CD4-positive, alpha-beta T cell (primary cell): ENCODE results near the gene BORCS5. TPM values are rescaled to one million over a fixed set of nuclear protein-coding genes. Genes with fewer than 3 reads are reported as not detected.

ENCODE experiments used
- ATAC-seq: fragments of 200-7000 bp; cut with Tn5 transposase; one replicate; pipeline ENCODE4 v1.10.0; 2022; ENCODE audit warnings: mild to moderate bottlenecking; ENCODE audit not compliant: poor library complexity
- CTCF ChIA-PET: fragments of 350-600 bp; sonication (Branson Sonifier 250); formaldehyde crosslinking; loops from one replicate; lab custom pipeline; 2021; ENCODE audit warnings: antibody characterized with exemption, inconsistent platforms; lab: Charles Lee
- POLR2A ChIA-PET: fragments of 350-600 bp; sonication (Branson Sonifier 250); formaldehyde crosslinking; loops from one replicate; lab custom pipeline; 2021; ENCODE audit warnings: antibody characterized with exemption, inconsistent platforms; lab: Charles Lee
- DNase-seq, 14 experiments: peaks; one replicate each; pipeline ENCODE4 v3.0.0-alpha.2; 2013 to 2020; ENCODE audit warnings: mixed read lengths in 2 of 14
- H3K27ac ChIP-seq, 2 donors: one replicate each; pipeline versions ENCODE4 v1.5.1 to v1.7.0; 2013; ENCODE audit warnings: low read length in 2 of 2, low read depth in 1 of 2, mild to moderate bottlenecking in 1 of 2
- H3K27me3 ChIP-seq, 2 experiments: 1 replicate in 1 of 2; 2 replicates in 1 of 2; pipeline versions ENCODE4 v1.6.1 to v1.7.0; 2013; ENCODE audit warnings: low read length in 2 of 2, control low read depth in 1 of 2, mild to moderate bottlenecking in 1 of 2, moderate library complexity in 1 of 2; ENCODE audit not compliant: insufficient read depth in 2 of 2, control insufficient read depth in 1 of 2
- H3K36me3 ChIP-seq: one replicate; pipeline ENCODE4 v1.6.1; 2013; ENCODE audit warnings: low read length, control low read depth; ENCODE audit not compliant: insufficient read depth
- H3K4me1 ChIP-seq: one replicate; pipeline ENCODE4 v1.6.1; 2013; ENCODE audit warnings: low read length, control low read depth; ENCODE audit not compliant: insufficient read depth
- H3K4me3 ChIP-seq: one replicate; pipeline ENCODE4 v1.5.1; 2013; ENCODE audit warnings: mild to moderate bottlenecking, low read length, moderate library complexity
- H3K9me3 ChIP-seq, 2 experiments: 1 replicate in 1 of 2; 2 replicates in 1 of 2; pipeline versions ENCODE4 v1.6.1 to v1.7.0; 2013; ENCODE audit warnings: low read length in 2 of 2, mild to moderate bottlenecking in 2 of 2, control low read depth in 1 of 2, moderate library complexity in 1 of 2; ENCODE audit not compliant: control insufficient read depth in 1 of 2, insufficient read depth in 1 of 2
- H3K27ac Mint-ChIP-seq: one replicate; pipeline ENCODE4 v1.8.0; 2020; ENCODE audit warnings: mixed read lengths
- H3K27me3 Mint-ChIP-seq: one replicate; pipeline ENCODE4 v1.8.0; 2021; ENCODE audit warnings: mixed read lengths
- H3K36me3 Mint-ChIP-seq: one replicate; pipeline ENCODE4 v1.8.0; 2021; ENCODE audit warnings: low read depth, mixed read lengths
- H3K4me1 Mint-ChIP-seq: one replicate; pipeline ENCODE4 v1.8.0; 2021; ENCODE audit warnings: low read depth, mixed read lengths
- H3K4me3 Mint-ChIP-seq: one replicate; pipeline ENCODE4 v1.8.0; 2020; ENCODE audit warnings: mild to moderate bottlenecking, mixed read lengths
- H3K9me3 Mint-ChIP-seq: one replicate; pipeline ENCODE4 v1.8.0; 2020; ENCODE audit warnings: mixed read lengths
- CTCF ChIP-seq: fragments of 200-600 bp; IDR thresholded peaks from one replicate; pipeline ENCODE4 v1.8.0; 2022; ENCODE audit warnings: antibody characterized with exemption, mild to moderate bottlenecking
- intact Hi-C, 2 experiments: fragments of 100-400 bp; cut with DNase I in 1 of 2; cut with micrococcal nuclease in 1 of 2; formaldehyde crosslinking; loops; one replicate each; pipeline versions ENCODE4 v1.15.1 to v1.9.0; 2023 to 2025; cut with DNase I, micrococcal nuclease
- total RNA-seq, 174 experiments: library from RNA in 2 of 174; stranded (reverse) in 2 of 174; gene quantifications; one replicate each; pipeline ENCODE4 v1.2.3 and lab custom pipeline; 2021 to 2026

BORCS5 gene
- total RNA-seq, 2 experiments from 2014 or later = 36.4 to 39.3 TPM

GRCh38 chr12:12488296-12488695 is 131.4 kb downstream of the BORCS5 start:
- H3K27me3 Mint-ChIP-seq = no peaks in the 10 kb centered on the region
- peaks cover 47% of the 10 kb centered on the region for H3K36me3 Mint-ChIP-seq
- intact Hi-C loops = no loop called here
- Histone ChIP-seq H3K27me3 (no peaks in the 10 kb centered on the region), H3K4me1 (peaks cover 31% of the 10 kb centered on the region), H3K27ac (peak overlapping the region in 1 of 2 donors; percentile 56), H3K36me3 (peaks cover 8% of the 10 kb centered on the region), H3K9me3 (no peaks in the 10 kb centered on the region), H3K4me3 (no peak overlapping the region)
- no peak overlapping the region for H3K4me3 Mint-ChIP-seq
- CTCF ChIA-PET = interaction anchor here (1.0 to 1.2 kb wide), 2 partner anchors 112 to 209 kb away, joined by 3 read pairs; no protein-coding TSS in a partner anchor
- ATAC-seq = no peak
- POLR2A ChIA-PET = interaction anchor here (1.2 to 2.7 kb wide), 3 partner anchors 14 to 73 kb away, joined by 3 to 14 read pairs (median 7); no protein-coding TSS in a partner anchor
- peaks cover 35% of the 10 kb centered on the region for H3K4me1 Mint-ChIP-seq
- H3K27ac Mint-ChIP-seq = peak overlapping the region; percentile 73
- DNase-seq = no peak
- no peaks in the 10 kb centered on the region for H3K9me3 Mint-ChIP-seq
- no peak for TF ChIP-seq CTCF

GRCh38 chr12:12488823-12489550 is 132.1 kb downstream of the BORCS5 start:
- no peak overlapping the region for H3K4me3 ChIP-seq
- peaks cover 13% of the 10 kb centered on the region for H3K36me3 ChIP-seq
- no peaks in the 10 kb centered on the region for H3K9me3 ChIP-seq
- Mint-ChIP-seq H3K4me1 (peaks cover 28% of the 10 kb centered on the region), H3K27me3 (no peaks in the 10 kb centered on the region), H3K27ac (peak overlapping the region; percentile 73), H3K4me3 (no peak overlapping the region), H3K36me3 (peaks cover 41% of the 10 kb centered on the region), H3K9me3 (no peaks in the 10 kb centered on the region)
- DNase-seq (no peak), ATAC-seq (peak; percentile 39)
- H3K27ac ChIP-seq = peak overlapping the region in 1 of 2 donors; percentile 3
- no peak for TF ChIP-seq CTCF
- no peaks in the 10 kb centered on the region for H3K27me3 ChIP-seq
- intact Hi-C loops = no loop called here
- CTCF ChIA-PET = no interaction called here
- H3K4me1 ChIP-seq = peaks cover 28% of the 10 kb centered on the region
- POLR2A ChIA-PET = interaction anchor here (1.0 to 1.1 kb wide), 2 partner anchors 17 to 132 kb away, joined by 3 read pairs; partner anchors contain the start of gene BORCS5

GRCh38 chr12:12491606-12492005 is 134.7 kb downstream of the BORCS5 start:
- no peak overlapping the region for H3K27ac Mint-ChIP-seq
- DNase-seq = no peak
- H3K4me1 ChIP-seq = peaks cover 23% of the 10 kb centered on the region
- POLR2A ChIA-PET = interaction anchor here (0.6 to 1.4 kb wide), 2 partner anchors 26 to 142 kb away, joined by 3 to 5 read pairs; no protein-coding TSS in a partner anchor
- H3K9me3 Mint-ChIP-seq = no peaks in the 10 kb centered on the region
- ATAC-seq = no peak
- no peak overlapping the region for H3K4me3 ChIP-seq
- H3K27ac ChIP-seq = peak overlapping the region in 1 of 2 donors; percentile 31
- H3K9me3 ChIP-seq = no peaks in the 10 kb centered on the region
- no peaks in the 10 kb centered on the region for H3K27me3 Mint-ChIP-seq
- peaks cover 34% of the 10 kb centered on the region for H3K36me3 Mint-ChIP-seq
- no peaks in the 10 kb centered on the region for H3K27me3 ChIP-seq
- CTCF ChIA-PET = no interaction called here
- no peak for TF ChIP-seq CTCF
- intact Hi-C loops = no loop called here
- peaks cover 31% of the 10 kb centered on the region for H3K4me1 Mint-ChIP-seq
- H3K36me3 ChIP-seq = peaks cover 11% of the 10 kb centered on the region
- H3K4me3 Mint-ChIP-seq = no peak overlapping the region
